GM12878 (cell line): ENCODE data around the gene MYL11. TPM values are rescaled to one million over a fixed set of nuclear protein-coding genes. Genes with fewer than 3 reads are reported as not detected.

ENCODE experiments used
- BMI1 ChIP-seq: fragments of 450-650 bp; IDR thresholded peaks from 2 replicates; pipeline ENCODE4 v1.6.1; 2016; ENCODE audit warnings: mild to moderate bottlenecking, moderate library complexity, borderline replicate concordance
- CBFB ChIP-seq: IDR thresholded peaks from 2 replicates; pipeline ENCODE4 v1.6.1; 2016; ENCODE audit warnings: antibody characterized with exemption, low read depth
- CHD1 ChIP-seq: IDR thresholded peaks from 2 replicates; pipeline ENCODE4 v1.6.1; 2012; ENCODE audit warnings: low read depth, low read length, improper control_type of control experiment
- CREB1 ChIP-seq: IDR thresholded peaks from 2 replicates; pipeline ENCODE4 v1.6.1; 2012; ENCODE audit warnings: low read depth, mild to moderate bottlenecking, inconsistent platforms
- EGR1 ChIP-seq, 2 experiments: IDR thresholded peaks; 1 replicate in 1 of 2; 2 replicates in 1 of 2; pipeline ENCODE4 v1.6.1; 2011 to 2012; ENCODE audit warnings: low read depth in 2 of 2, low read length in 2 of 2, borderline replicate concordance in 1 of 2, mild to moderate bottlenecking in 1 of 2, moderate library complexity in 1 of 2
- HCFC1 ChIP-seq: fragments of 150-350 bp; IDR thresholded peaks from 2 replicates; pipeline ENCODE4 v1.6.1; 2014; ENCODE audit warnings: low read length
- LARP7 ChIP-seq: fragments of 450-650 bp; IDR thresholded peaks from 2 replicates; pipeline ENCODE4 v1.6.1; 2017; ENCODE audit warnings: mild to moderate bottlenecking
- NRF1 ChIP-seq: conservative IDR thresholded peaks from 2 replicates; pipeline ENCODE4 v1.6.1; 2011; ENCODE audit warnings: mild to moderate bottlenecking, low read depth, low read length, improper control_type of control experiment
- POLR2AphosphoS5 ChIP-seq: IDR thresholded peaks from 2 replicates; pipeline ENCODE4 v1.6.1; 2011; ENCODE audit warnings: mild to moderate bottlenecking, low read length, inconsistent platforms
- RB1 ChIP-seq: fragments of 450-650 bp; formaldehyde crosslinking; IDR thresholded peaks from 2 replicates; pipeline ENCODE4 v1.6.1; 2017; ENCODE audit warnings: mild to moderate bottlenecking, borderline replicate concordance
- SMC3 ChIP-seq: IDR thresholded peaks from 2 replicates; pipeline ENCODE4 v1.6.1; 2011; ENCODE audit warnings: low read length, improper control_type of control experiment, borderline replicate concordance
- TARDBP ChIP-seq: IDR thresholded peaks from 2 replicates; pipeline ENCODE4 v1.6.1; 2016; ENCODE audit warnings: borderline replicate concordance
- TCF3 ChIP-seq: IDR thresholded peaks from 2 replicates; pipeline ENCODE4 v1.6.1; 2012; ENCODE audit warnings: low read depth, mild to moderate bottlenecking, low read length, borderline replicate concordance; ENCODE audit not compliant: insufficient read depth
- ZNF24 ChIP-seq: fragments of 450-650 bp; IDR thresholded peaks from 2 replicates; pipeline ENCODE4 v1.6.1; 2017; ENCODE audit warnings: antibody characterized with exemption, mild to moderate bottlenecking
- polyA plus RNA-seq, 11 experiments: library from polyadenylated mRNA; depleted of rRNA in 4 of 11; unstranded in 6 of 11; stranded (reverse) in 5 of 11; fragments of >200 nt; fragmentation: Nextera tagmentation in 4 of 11; fragmentation: Illumina TruSeq in 1 of 11; extraction: Ambion mirVana in 4 of 11; extraction: Trizol in 1 of 11; gene quantifications; 1 replicate in 1 of 11; 2 replicates in 10 of 11; pipeline versions ENCODE4 v1.2.1 to v1.2.3, GENCODE V29; 2011 to 2016; ENCODE audit warnings: inconsistent platforms in 2 of 11, missing spikeins in 2 of 11, low read depth in 1 of 11
- total RNA-seq, 4 experiments: library from RNA; depleted of rRNA in 3 of 4; stranded (reverse); fragments of >200 nt in 3 of 4; fragmentation: Illumina TruSeq in 1 of 4; extraction: Trizol in 1 of 4; gene quantifications; 2 replicates each; pipeline versions ENCODE4 v1.2.1 to v1.2.3, GENCODE V29; 2013 to 2021
- TF ChIP-seq, protein P1 (sequence below): fragments of 150-350 bp; IDR thresholded peaks from 2 replicates; pipeline ENCODE4 v1.6.1; 2014; ENCODE audit warnings: mild to moderate bottlenecking, low read depth, low read length
- TF ChIP-seq, protein P2 (sequence below), 3 experiments: IDR thresholded peaks in 2 of 3; conservative IDR thresholded peaks in 1 of 3; 2 replicates each; pipeline ENCODE4 v1.5.1; 2011; ENCODE audit warnings: low read depth in 3 of 3, low read length in 3 of 3, mild to moderate bottlenecking in 3 of 3, control low read depth in 2 of 3, moderate library complexity in 2 of 3, inconsistent platforms in 1 of 3, mixed read lengths in 1 of 3; ENCODE audit not compliant: control insufficient read depth in 2 of 3, insufficient read depth in 1 of 3; ENCODE audit errors: extremely low read depth in 1 of 3
- TF ChIP-seq, protein P3 (sequence below): fragments of 450-650 bp; IDR thresholded peaks from 2 replicates; pipeline ENCODE4 v1.6.1; 2017; ENCODE audit warnings: mild to moderate bottlenecking, moderate library complexity

MYL11 gene
- total and polyA plus RNA-seq, 10 of the 15 experiments (the other 5 are each of a cell fraction or from before 2014, with no cell fraction given) = 0.19 to 1.2 (median 0.61) TPM; not detected in 5

GRCh38 chr16:30417529-30418349 lies 43.1 kb downstream of the MYL11 start (continued):
- TF ChIP-seq TCF3 = 0 out of 2 replicates have a peak, but pooled peaks have one; percentile 19
- TF ChIP-seq, protein P1, sequence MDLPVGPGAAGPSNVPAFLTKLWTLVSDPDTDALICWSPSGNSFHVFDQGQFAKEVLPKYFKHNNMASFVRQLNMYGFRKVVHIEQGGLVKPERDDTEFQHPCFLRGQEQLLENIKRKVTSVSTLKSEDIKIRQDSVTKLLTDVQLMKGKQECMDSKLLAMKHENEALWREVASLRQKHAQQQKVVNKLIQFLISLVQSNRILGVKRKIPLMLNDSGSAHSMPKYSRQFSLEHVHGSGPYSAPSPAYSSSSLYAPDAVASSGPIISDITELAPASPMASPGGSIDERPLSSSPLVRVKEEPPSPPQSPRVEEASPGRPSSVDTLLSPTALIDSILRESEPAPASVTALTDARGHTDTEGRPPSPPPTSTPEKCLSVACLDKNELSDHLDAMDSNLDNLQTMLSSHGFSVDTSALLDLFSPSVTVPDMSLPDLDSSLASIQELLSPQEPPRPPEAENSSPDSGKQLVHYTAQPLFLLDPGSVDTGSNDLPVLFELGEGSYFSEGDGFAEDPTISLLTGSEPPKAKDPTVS = no peak
- TF ChIP-seq LARP7 = peak; percentile 92
- 0 out of 2 replicates have a peak, but pooled peaks have one; percentile 68 for TF ChIP-seq RB1
- TF ChIP-seq EGR1 (IDR thresholded peaks at IDR 0.05; ENCODE audit: borderline replicate concordance in 1 of 2, low read depth in 2 of 2, low read length in 2 of 2) = peak in 1 of 2 experiments; percentile 25; a peak in 1 of 3 replicates
- TF ChIP-seq CREB1 = 0 out of 2 replicates have a peak, but pooled peaks have one; percentile 44
- no peak for TF ChIP-seq CHD1
- 0 out of 2 replicates have a peak, but pooled peaks have one; percentile 26 for TF ChIP-seq ZNF24
- 0 out of 2 replicates have a peak, but pooled peaks have one; percentile 4 for TF ChIP-seq SMC3
- no peak for TF ChIP-seq BMI1
- TF ChIP-seq, protein P2, sequence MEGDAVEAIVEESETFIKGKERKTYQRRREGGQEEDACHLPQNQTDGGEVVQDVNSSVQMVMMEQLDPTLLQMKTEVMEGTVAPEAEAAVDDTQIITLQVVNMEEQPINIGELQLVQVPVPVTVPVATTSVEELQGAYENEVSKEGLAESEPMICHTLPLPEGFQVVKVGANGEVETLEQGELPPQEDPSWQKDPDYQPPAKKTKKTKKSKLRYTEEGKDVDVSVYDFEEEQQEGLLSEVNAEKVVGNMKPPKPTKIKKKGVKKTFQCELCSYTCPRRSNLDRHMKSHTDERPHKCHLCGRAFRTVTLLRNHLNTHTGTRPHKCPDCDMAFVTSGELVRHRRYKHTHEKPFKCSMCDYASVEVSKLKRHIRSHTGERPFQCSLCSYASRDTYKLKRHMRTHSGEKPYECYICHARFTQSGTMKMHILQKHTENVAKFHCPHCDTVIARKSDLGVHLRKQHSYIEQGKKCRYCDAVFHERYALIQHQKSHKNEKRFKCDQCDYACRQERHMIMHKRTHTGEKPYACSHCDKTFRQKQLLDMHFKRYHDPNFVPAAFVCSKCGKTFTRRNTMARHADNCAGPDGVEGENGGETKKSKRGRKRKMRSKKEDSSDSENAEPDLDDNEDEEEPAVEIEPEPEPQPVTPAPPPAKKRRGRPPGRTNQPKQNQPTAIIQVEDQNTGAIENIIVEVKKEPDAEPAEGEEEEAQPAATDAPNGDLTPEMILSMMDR (IDR thresholded peaks at IDR 0.05 in 2 of 3, conservative IDR thresholded peaks at IDR 0.05 in 1 of 3; ENCODE audit: control insufficient read depth in 2 of 3, extremely low read depth in 1 of 3, insufficient read depth in 1 of 3, low read depth in 3 of 3, low read length in 3 of 3) = peak in 2 of 3 experiments; percentile 29 to 33; a peak in 3 of 6 replicates
- no peak for TF ChIP-seq CBFB
- TF ChIP-seq POLR2AphosphoS5 = no peak; the same call in 1 of the 2 replicates
- TF ChIP-seq HCFC1 = no peak; the same call in 1 of the 2 replicates
- TF ChIP-seq NRF1 = peak; percentile 81
- no peak for TF ChIP-seq TARDBP
- TF ChIP-seq, protein P3, sequence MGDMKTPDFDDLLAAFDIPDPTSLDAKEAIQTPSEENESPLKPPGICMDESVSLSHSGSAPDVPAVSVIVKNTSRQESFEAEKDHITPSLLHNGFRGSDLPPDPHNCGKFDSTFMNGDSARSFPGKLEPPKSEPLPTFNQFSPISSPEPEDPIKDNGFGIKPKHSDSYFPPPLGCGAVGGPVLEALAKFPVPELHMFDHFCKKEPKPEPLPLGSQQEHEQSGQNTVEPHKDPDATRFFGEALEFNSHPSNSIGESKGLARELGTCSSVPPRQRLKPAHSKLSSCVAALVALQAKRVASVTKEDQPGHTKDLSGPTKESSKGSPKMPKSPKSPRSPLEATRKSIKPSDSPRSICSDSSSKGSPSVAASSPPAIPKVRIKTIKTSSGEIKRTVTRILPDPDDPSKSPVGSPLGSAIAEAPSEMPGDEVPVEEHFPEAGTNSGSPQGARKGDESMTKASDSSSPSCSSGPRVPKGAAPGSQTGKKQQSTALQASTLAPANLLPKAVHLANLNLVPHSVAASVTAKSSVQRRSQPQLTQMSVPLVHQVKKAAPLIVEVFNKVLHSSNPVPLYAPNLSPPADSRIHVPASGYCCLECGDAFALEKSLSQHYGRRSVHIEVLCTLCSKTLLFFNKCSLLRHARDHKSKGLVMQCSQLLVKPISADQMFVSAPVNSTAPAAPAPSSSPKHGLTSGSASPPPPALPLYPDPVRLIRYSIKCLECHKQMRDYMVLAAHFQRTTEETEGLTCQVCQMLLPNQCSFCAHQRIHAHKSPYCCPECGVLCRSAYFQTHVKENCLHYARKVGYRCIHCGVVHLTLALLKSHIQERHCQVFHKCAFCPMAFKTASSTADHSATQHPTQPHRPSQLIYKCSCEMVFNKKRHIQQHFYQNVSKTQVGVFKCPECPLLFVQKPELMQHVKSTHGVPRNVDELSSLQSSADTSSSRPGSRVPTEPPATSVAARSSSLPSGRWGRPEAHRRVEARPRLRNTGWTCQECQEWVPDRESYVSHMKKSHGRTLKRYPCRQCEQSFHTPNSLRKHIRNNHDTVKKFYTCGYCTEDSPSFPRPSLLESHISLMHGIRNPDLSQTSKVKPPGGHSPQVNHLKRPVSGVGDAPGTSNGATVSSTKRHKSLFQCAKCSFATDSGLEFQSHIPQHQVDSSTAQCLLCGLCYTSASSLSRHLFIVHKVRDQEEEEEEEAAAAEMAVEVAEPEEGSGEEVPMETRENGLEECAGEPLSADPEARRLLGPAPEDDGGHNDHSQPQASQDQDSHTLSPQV = 0 out of 2 replicates have a peak, but pooled peaks have one; percentile 56
